SK-N-MC (cell line): ENCODE results near the gene ESYT2.

Experiments
- DNase-seq: peaks from one replicate; pipeline ENCODE4 v3.0.0-alpha.2; 2011; ENCODE audit warnings: low read depth, low spot score
- H3K27ac ChIP-seq: fragments of 200-600 bp; sonication (generic); 2 replicates; pipeline ENCODE4 v1.5.1; 2016; ENCODE audit warnings: mixed run types
- H3K36me3 ChIP-seq: fragments of 200-600 bp; sonication (generic); 2 replicates; pipeline ENCODE4 v1.6.1; 2017; ENCODE audit warnings: antibody characterized with exemption, low read length, mixed read lengths; ENCODE audit not compliant: insufficient read depth
- H3K4me3 ChIP-seq: fragments of 200-600 bp; sonication (generic); 2 replicates; pipeline ENCODE4 v1.5.1; 2016
- H3K9ac ChIP-seq: fragments of 200-600 bp; sonication (generic); 2 replicates; pipeline ENCODE4 v1.8.0; 2017; ENCODE audit warnings: mixed run types, mixed read lengths; ENCODE audit not compliant: insufficient read length
- H3K9me3 ChIP-seq: fragments of 200-600 bp; sonication (generic); 2 replicates; pipeline ENCODE4 v1.6.1; 2017; ENCODE audit warnings: low read depth, mild to moderate bottlenecking, antibody characterized with exemption, low read length, moderate library complexity, mixed read lengths
- EZH2 ChIP-seq: fragments of 200-600 bp; sonication (generic); IDR thresholded peaks from one replicate; pipeline ENCODE4 v1.6.1; 2017; ENCODE audit warnings: antibody characterized with exemption
- FOXP2 ChIP-seq: optimal IDR thresholded peaks from 2 replicates; pipeline ENCODE3; 2011; ENCODE audit warnings: mild to moderate bottlenecking, moderate library complexity; ENCODE audit not compliant: insufficient read depth; ENCODE audit errors: extremely low read length, control extremely low read depth
- POLR2AphosphoS5 ChIP-seq: IDR thresholded peaks from 2 replicates; pipeline ENCODE4 v1.6.1; 2012; ENCODE audit warnings: mild to moderate bottlenecking, low read depth, low read length, borderline replicate concordance

Gene ESYT2

DNA sequence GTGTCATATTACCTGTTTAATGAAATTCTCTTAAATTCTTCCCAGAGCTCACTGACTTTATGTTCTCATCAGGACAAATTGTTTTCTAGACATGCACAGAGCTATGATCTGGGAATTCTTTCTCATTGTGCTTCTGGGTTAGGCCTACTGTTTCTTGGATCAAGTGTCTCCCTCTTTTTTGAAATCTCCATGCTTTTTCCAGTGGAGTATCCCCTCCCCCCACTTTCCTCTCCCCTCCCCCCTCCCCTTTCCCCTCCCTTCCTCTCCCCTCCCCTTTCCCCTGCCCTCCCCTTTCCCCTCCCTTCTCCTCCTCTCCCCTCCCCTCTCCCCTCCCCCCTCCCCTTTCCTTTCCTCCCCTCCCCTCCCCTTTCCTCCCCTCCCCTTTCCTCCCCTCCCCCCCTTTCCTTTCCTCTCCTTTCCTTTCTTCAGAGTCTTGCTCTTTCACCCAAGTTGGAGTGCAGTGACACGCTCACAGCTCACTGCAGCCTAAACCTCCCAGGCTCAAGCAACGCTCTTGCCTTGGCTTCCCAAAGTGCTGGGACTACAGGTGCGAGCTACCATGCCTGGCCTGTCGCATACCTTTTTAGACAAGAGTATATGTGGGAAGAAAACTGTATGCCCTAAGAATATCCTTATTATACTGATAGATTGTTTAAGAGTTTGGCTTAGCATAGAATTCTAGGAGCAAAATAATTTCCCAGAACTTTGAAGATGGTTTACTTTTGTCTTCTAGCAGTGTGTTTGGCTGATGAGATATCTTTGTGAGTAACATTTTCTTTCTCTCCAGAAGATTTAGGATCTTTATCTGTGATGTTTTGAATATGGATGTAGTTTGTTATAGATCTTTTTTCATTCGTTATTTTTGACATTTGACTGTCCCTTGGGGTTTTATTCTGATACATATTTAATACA lies 29.5 kb upstream of the ESYT2 start:
- DNase-seq: no peak
- Histone ChIP-seq H3K4me3 (peak overlapping the region; percentile 46), H3K27ac (peak overlapping the region; percentile 88), H3K9ac (no peak overlapping the region), H3K36me3 (peaks cover 3% of the 10 kb centered on the region; the same call in 1 of the 2 replicates), H3K9me3 (no peaks in the 10 kb centered on the region)
- no peak for TF ChIP-seq FOXP2
- TF ChIP-seq EZH2: no peak
- TF ChIP-seq POLR2AphosphoS5: no peak

DNA sequence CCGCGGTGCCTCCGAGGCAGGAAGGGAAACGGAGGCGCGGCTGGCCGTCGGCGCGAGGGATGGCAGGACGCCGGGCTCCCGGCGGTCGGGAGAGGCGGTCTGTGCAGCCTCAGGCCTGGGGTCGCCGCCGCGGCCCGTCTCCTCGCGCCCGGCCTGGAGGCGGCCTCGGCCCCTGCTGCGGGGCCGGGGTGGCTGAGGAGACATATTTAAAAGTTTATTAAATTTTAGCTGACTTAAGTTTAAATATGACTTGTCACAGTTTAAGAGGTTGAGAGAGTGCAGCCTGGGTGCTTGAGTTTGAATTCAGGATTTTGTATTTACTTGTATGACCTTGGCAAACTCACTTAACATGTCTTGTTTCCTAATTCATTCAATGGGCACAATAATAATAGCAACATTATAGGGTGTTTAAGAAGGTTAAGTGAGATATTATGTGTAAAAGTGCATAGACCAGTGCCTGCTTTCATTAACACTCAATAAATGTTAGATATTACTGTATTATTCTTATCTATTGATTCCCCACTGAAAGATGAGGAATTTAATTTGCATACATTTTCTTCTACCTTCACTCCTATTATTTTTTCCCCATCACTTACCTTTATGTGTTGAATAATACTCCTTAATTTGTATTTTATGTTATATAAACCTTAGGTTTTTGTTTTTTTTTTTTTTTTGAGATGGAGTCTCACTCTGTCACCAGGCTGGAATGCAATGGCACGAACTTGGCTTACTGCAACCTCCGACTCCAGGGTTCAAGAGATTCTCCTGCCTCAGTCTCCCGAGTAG lies 27.8 kb upstream of the ESYT2 start:
- no peak for TF ChIP-seq POLR2AphosphoS5
- no peak for TF ChIP-seq EZH2
- no peak for TF ChIP-seq FOXP2
- H3K9me3 ChIP-seq: no peaks in the 10 kb centered on the region
- H3K4me3 ChIP-seq: peak overlapping the region; percentile 94
- H3K27ac ChIP-seq: no peak overlapping the region
- peaks cover under 1% of the 10 kb centered on the region; the same call in 1 of the 2 replicates for H3K36me3 ChIP-seq
- no peak for DNase-seq
- H3K9ac ChIP-seq: peak overlapping the region; percentile 80

DNA sequence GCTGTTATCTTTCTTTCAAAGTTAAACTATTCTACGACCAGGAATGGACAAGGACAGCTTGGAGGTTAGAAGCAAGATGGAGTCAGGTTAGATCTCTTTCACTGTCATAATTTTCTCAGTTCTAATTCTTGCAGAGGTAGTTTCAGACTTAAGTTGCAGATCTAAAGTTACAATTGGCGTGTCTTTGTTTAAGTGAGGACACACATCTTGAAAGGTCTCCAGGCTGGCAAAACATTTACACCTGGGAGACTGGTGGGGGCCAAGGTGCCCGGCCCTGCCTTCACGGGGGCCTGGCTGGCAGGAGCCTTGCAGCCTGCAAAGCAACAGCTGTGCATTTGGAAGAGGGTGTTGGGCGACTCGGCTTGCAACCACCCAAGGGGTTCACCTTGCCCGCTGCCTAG lies 25.4 kb upstream of the ESYT2 start:
- Histone ChIP-seq H3K9me3 (no peaks in the 10 kb centered on the region), H3K4me3 (no peak overlapping the region), H3K9ac (no peak overlapping the region), H3K36me3 (no peaks in the 10 kb centered on the region), H3K27ac (no peak overlapping the region)
- TF ChIP-seq EZH2 (no peak), POLR2AphosphoS5 (no peak), FOXP2 (no peak)
- DNase-seq: no peak

GRCh38 chr7:158850545-158851102 lies 21.3 kb upstream of the ESYT2 start:
- Histone ChIP-seq H3K27ac (peak overlapping the region; percentile 48; the same call in 1 of the 2 replicates), H3K36me3 (no peaks in the 10 kb centered on the region), H3K9ac (no peak overlapping the region), H3K4me3 (peak overlapping the region; percentile 33; the same call in 1 of the 2 replicates), H3K9me3 (no peaks in the 10 kb centered on the region)
- DNase-seq: no peak
- TF ChIP-seq POLR2AphosphoS5 (no peak), EZH2 (no peak), FOXP2 (no peak)

DNA sequence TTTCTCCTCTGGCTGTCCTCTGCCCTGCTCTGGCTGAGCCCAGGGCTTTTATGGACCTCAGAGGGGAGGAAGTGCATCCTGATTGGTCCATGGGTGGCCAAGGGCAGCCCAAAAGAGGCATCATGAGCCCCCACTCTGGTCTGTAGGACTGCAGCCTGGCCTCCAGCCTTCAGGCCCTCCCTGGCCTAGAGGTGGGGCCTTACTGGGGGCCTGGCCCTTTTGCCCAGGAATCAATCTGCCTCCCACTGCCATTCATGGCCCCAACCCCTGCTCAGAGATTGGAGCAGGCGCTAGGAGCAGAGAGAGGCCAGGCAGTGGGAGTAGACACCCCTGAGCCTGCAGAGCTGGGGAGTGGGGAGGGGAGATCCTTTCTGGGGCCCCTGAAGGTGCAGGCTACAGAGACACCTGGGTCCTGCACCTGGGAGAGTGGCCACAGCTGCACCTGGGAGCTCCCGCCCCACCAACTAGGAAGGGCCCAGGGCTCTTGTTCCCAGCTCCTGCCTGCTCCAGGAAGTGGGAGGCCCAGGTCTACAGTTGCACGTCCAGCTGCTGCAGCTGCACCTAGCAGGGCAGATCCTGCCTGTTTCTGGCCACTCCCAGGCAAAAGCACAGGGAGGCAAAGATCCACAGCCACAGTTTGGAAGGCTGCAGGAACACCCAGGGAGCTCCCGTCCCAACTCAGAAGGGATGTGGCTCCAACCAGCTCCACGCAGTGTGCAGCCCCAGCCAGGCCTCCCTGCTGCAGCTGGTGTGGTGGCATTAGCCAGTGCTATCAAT lies 20.6 kb upstream of the ESYT2 start:
- Histone ChIP-seq H3K9me3 (no peaks in the 10 kb centered on the region; the same call in 1 of the 2 replicates), H3K27ac (peak overlapping the region; percentile 48; the same call in 1 of the 2 replicates), H3K4me3 (no peak overlapping the region), H3K36me3 (no peaks in the 10 kb centered on the region), H3K9ac (no peak overlapping the region)
- no peak for DNase-seq
- no peak for TF ChIP-seq POLR2AphosphoS5
- TF ChIP-seq FOXP2: no peak
- TF ChIP-seq EZH2: no peak

- TF ChIP-seq POLR2AphosphoS5: no peak
- no peak for TF ChIP-seq EZH2
- TF ChIP-seq FOXP2: no peak
- no peak overlapping the region for H3K27ac ChIP-seq
- no peak overlapping the region for H3K4me3 ChIP-seq
- H3K9me3 ChIP-seq: no peaks in the 10 kb centered on the region; the same call in 1 of the 2 replicates
- no peak overlapping the region for H3K9ac ChIP-seq
- no peaks in the 10 kb centered on the region for H3K36me3 ChIP-seq
- no peak for DNase-seq
Observed at GRCh38 chr7:158849442-158849767, 20.1 kb upstream of the ESYT2 start.

- Histone ChIP-seq H3K36me3 (no peaks in the 10 kb centered on the region), H3K9me3 (no peaks in the 10 kb centered on the region; the same call in 1 of the 2 replicates), H3K4me3 (no peak overlapping the region), H3K27ac (no peak overlapping the region), H3K9ac (no peak overlapping the region)
- TF ChIP-seq EZH2: no peak
- no peak for TF ChIP-seq POLR2AphosphoS5
- no peak for TF ChIP-seq FOXP2
- DNase-seq: no peak
Observed at GRCh38 chr7:158847451-158847866, 18.1 kb upstream of the ESYT2 start.
